CD8-positive, alpha-beta memory T cell (primary cell): ENCODE measurements around the gene SIAH2. TPM values are rescaled to one million over a fixed set of nuclear protein-coding genes. Genes with fewer than 3 reads are reported as not detected.

Experiments
- CTCF ChIA-PET: fragments of 350-600 bp; sonication (Branson Sonifier 250); formaldehyde crosslinking; loops from one replicate; lab custom pipeline; 2021; ENCODE audit warnings: antibody characterized with exemption; lab: Charles Lee
- POLR2A ChIA-PET: fragments of 350-600 bp; sonication (Branson Sonifier 250); formaldehyde crosslinking; loops from one replicate; lab custom pipeline; 2021; ENCODE audit warnings: antibody characterized with exemption; lab: Charles Lee
- DNase-seq, 5 donors: peaks; one replicate each; pipeline versions ENCODE4 v3.0.0 to v3.0.0-alpha.2; 2020 to 2022; ENCODE audit warnings: mixed read lengths in 1 of 5
- H3K27ac ChIP-seq: one replicate; pipeline ENCODE4 v1.7.0; 2013; ENCODE audit warnings: low read depth, mild to moderate bottlenecking, low read length, moderate library complexity
- H3K27me3 ChIP-seq: 2 replicates; pipeline ENCODE4 v1.7.0; 2013; ENCODE audit warnings: low read length, mild to moderate bottlenecking; ENCODE audit not compliant: insufficient read depth, poor library complexity, severe bottlenecking
- H3K36me3 ChIP-seq: 2 replicates; pipeline ENCODE4 v1.7.0; 2013; ENCODE audit warnings: mild to moderate bottlenecking, low read length, moderate library complexity; ENCODE audit not compliant: insufficient read depth
- H3K4me1 ChIP-seq: 2 replicates; pipeline ENCODE4 v1.7.0; 2013; ENCODE audit warnings: mild to moderate bottlenecking, low read length, moderate library complexity; ENCODE audit not compliant: insufficient read depth
- H3K4me3 ChIP-seq: 2 replicates; pipeline ENCODE4 v1.7.0; 2013; ENCODE audit warnings: mild to moderate bottlenecking, low read length
- H3K9me3 ChIP-seq: 2 replicates; pipeline ENCODE4 v1.7.0; 2013; ENCODE audit warnings: mild to moderate bottlenecking, low read length
- H3K27ac Mint-ChIP-seq, 8 donors: one replicate each; pipeline ENCODE4 v1.8.0; 2020 to 2021; ENCODE audit warnings: mixed read lengths in 8 of 8, mild to moderate bottlenecking in 6 of 8, inconsistent platforms in 3 of 8, moderate library complexity in 3 of 8
- H3K27me3 Mint-ChIP-seq, 2 donors: one replicate each; pipeline ENCODE4 v1.8.0; 2020 to 2021; ENCODE audit warnings: mixed read lengths in 2 of 2, mild to moderate bottlenecking in 1 of 2, moderate library complexity in 1 of 2
- H3K36me3 Mint-ChIP-seq, 3 donors: one replicate each; pipeline ENCODE4 v1.8.0; 2020 to 2021; ENCODE audit warnings: mixed read lengths in 3 of 3, inconsistent platforms in 1 of 3, mild to moderate bottlenecking in 1 of 3
- H3K4me1 Mint-ChIP-seq, 3 donors: one replicate each; pipeline ENCODE4 v1.8.0; 2020 to 2021; ENCODE audit warnings: mixed read lengths in 3 of 3, inconsistent platforms in 1 of 3, mild to moderate bottlenecking in 1 of 3
- H3K4me3 Mint-ChIP-seq, 7 donors: one replicate each; pipeline ENCODE4 v1.8.0; 2020 to 2021; ENCODE audit warnings: mixed read lengths in 7 of 7, mild to moderate bottlenecking in 6 of 7, moderate library complexity in 4 of 7, inconsistent platforms in 2 of 7
- H3K9me3 Mint-ChIP-seq, 5 donors: one replicate each; pipeline ENCODE4 v1.8.0; 2020 to 2022; ENCODE audit warnings: mixed read lengths in 5 of 5, mild to moderate bottlenecking in 3 of 5, moderate library complexity in 2 of 5, inconsistent platforms in 1 of 5
- polyA plus RNA-seq: library from polyadenylated mRNA; unstranded; fragments of 300-500 nt; fragmentation: Illumina TruSeq; gene quantifications from one replicate; pipeline ENCODE4 v1.2.3, GENCODE V29; 2021
- total RNA-seq, 2 experiments: library from RNA; stranded (reverse); gene quantifications; one replicate each; pipeline ENCODE4 v1.2.3, GENCODE V29; 2021

The SIAH2 gene
- total and polyA plus RNA-seq, 3 experiments from 2014 or later, result 48.1 to 115 (median 111) TPM

- peak overlapping the region; percentile 94 to 100 (median 97) for H3K4me3 Mint-ChIP-seq
- Histone ChIP-seq H3K4me3 (peak overlapping the region; percentile 92), H3K27me3 (no peaks in the 10 kb centered on the region), H3K4me1 (peaks cover 32% of the 10 kb centered on the region), H3K9me3 (no peaks in the 10 kb centered on the region), H3K36me3 (no peaks in the 10 kb centered on the region), H3K27ac (peak overlapping the region; percentile 95)
- no peaks in the 10 kb centered on the region for H3K9me3 Mint-ChIP-seq
- POLR2A ChIA-PET, result interaction anchor here (0.6 to 4.7 kb wide), 13 partner anchors 15 to 354 kb away, joined by 3 to 65 read pairs (median 6); partner anchors contain the start of genes EIF2A, ERICH6, SELENOT and SERP1
- peak overlapping the region in 2 of 8 donors; percentile 86 to 97 for H3K27ac Mint-ChIP-seq
- DNase-seq, result no peak
- H3K36me3 Mint-ChIP-seq, result peaks cover 0 to 35% (median 5%) of the 10 kb centered on the region in 3 donors
- CTCF ChIA-PET, result interaction anchor here (1.4 to 4.6 kb wide), 13 partner anchors 8 to 440 kb away, joined by 3 to 26 read pairs (median 7); partner anchors contain the start of genes EIF2A, ERICH6, GPR171 and SELENOT
- H3K27me3 Mint-ChIP-seq, result peaks cover 0 to 2% of the 10 kb centered on the region in 2 donors
- peaks cover 45 to 54% (median 54%) of the 10 kb centered on the region in 3 donors for H3K4me1 Mint-ChIP-seq
Measured at GRCh38 chr3:150762662-150763121, 277 bp downstream of the SIAH2 start.

GRCh38 chr3:150761831-150762661 lies 923 bp downstream of the SIAH2 start:
- no peaks in the 10 kb centered on the region for H3K27me3 ChIP-seq
- Mint-ChIP-seq H3K27me3 (peaks cover 0 to 2% of the 10 kb centered on the region in 2 donors), H3K27ac (peak overlapping the region; percentile 86 to 100 (median 97)), H3K4me1 (peaks cover 52 to 61% (median 60%) of the 10 kb centered on the region in 3 donors), H3K9me3 (no peaks in the 10 kb centered on the region), H3K36me3 (peaks cover 0 to 40% (median 5%) of the 10 kb centered on the region in 3 donors), H3K4me3 (peak overlapping the region; percentile 93 to 97 (median 95))
- H3K27ac ChIP-seq, result peak overlapping the region; percentile 95
- H3K4me1 ChIP-seq, result peaks cover 32% of the 10 kb centered on the region
- peak; percentile 8 to 56 (median 26) for DNase-seq
- POLR2A ChIA-PET, result interaction anchor here (0.6 to 4.7 kb wide), 16 partner anchors 12 to 446 kb away, joined by 3 to 65 read pairs (median 6); partner anchors contain the start of genes EIF2A, ERICH6, SELENOT and SERP1
- peak overlapping the region; percentile 83 for H3K4me3 ChIP-seq
- H3K9me3 ChIP-seq, result no peaks in the 10 kb centered on the region
- H3K36me3 ChIP-seq, result no peaks in the 10 kb centered on the region
- CTCF ChIA-PET, result interaction anchor here (0.8 to 4.6 kb wide), 18 partner anchors 7 to 352 kb away, joined by 3 to 26 read pairs (median 4); partner anchors contain the start of genes EIF2A, ERICH6, SELENOT and SERP1

GRCh38 chr3:150760431-150761200 lies 2.4 kb downstream of the SIAH2 start:
- H3K36me3 Mint-ChIP-seq, result peaks cover 0 to 53% (median 11%) of the 10 kb centered on the region in 3 donors
- peak in 3 of 5 donors; percentile 5 to 22 (median 16) for DNase-seq
- Histone ChIP-seq H3K9me3 (no peaks in the 10 kb centered on the region), H3K4me1 (peaks cover 32% of the 10 kb centered on the region), H3K27me3 (no peaks in the 10 kb centered on the region), H3K27ac (peak overlapping the region; percentile 95), H3K4me3 (peak overlapping the region; percentile 83), H3K36me3 (no peaks in the 10 kb centered on the region)
- H3K27ac Mint-ChIP-seq, result peak overlapping the region; percentile 86 to 100 (median 97)
- peaks cover 0 to 2% of the 10 kb centered on the region in 2 donors for H3K27me3 Mint-ChIP-seq
- H3K4me1 Mint-ChIP-seq, result peaks cover 60 to 75% (median 75%) of the 10 kb centered on the region in 3 donors
- ChIA-PET CTCF (interaction anchor here (1.0 to 4.6 kb wide), 8 partner anchors 8 to 57 kb away, joined by 3 to 26 read pairs (median 4); partner anchors contain the start of gene ERICH6), POLR2A (interaction anchor here (1.2 to 4.7 kb wide), 4 partner anchors 11 to 215 kb away, joined by 3 to 65 read pairs (median 44); partner anchors contain the start of genes EIF2A, ERICH6, SELENOT and SERP1)
- H3K4me3 Mint-ChIP-seq, result peak overlapping the region; percentile 93 to 97 (median 95)
- H3K9me3 Mint-ChIP-seq, result no peaks in the 10 kb centered on the region

GRCh38 chr3:150759947-150760346 lies 3.0 kb downstream of the SIAH2 start:
- DNase-seq, result no peak
- CTCF ChIA-PET, result no interaction called here
- Mint-ChIP-seq H3K4me3 (peak overlapping the region; percentile 93 to 97 (median 95)), H3K36me3 (peaks cover 0 to 55% (median 11%) of the 10 kb centered on the region in 3 donors), H3K27me3 (peaks cover 0 to 2% of the 10 kb centered on the region in 2 donors), H3K9me3 (no peaks in the 10 kb centered on the region), H3K27ac (peak overlapping the region; percentile 86 to 100 (median 97)), H3K4me1 (peaks cover 62 to 77% (median 75%) of the 10 kb centered on the region in 3 donors)
- Histone ChIP-seq H3K9me3 (no peaks in the 10 kb centered on the region), H3K27ac (peak overlapping the region; percentile 95), H3K4me3 (peak overlapping the region; percentile 83), H3K27me3 (no peaks in the 10 kb centered on the region), H3K36me3 (no peaks in the 10 kb centered on the region), H3K4me1 (peaks cover 32% of the 10 kb centered on the region)
- POLR2A ChIA-PET, result interaction anchor here (4.7 kb wide), 1 partner anchor 57 kb away, joined by 60 read pairs; the partner anchor contains the start of gene ERICH6

- Histone ChIP-seq H3K4me1 (peaks cover 28% of the 10 kb centered on the region), H3K9me3 (no peaks in the 10 kb centered on the region), H3K4me3 (no peak overlapping the region), H3K27me3 (no peaks in the 10 kb centered on the region), H3K36me3 (no peaks in the 10 kb centered on the region), H3K27ac (no peak overlapping the region)
- H3K27me3 Mint-ChIP-seq, result peaks cover 0 to 2% of the 10 kb centered on the region in 2 donors
- peaks cover 61 to 77% (median 72%) of the 10 kb centered on the region in 3 donors for H3K4me1 Mint-ChIP-seq
- ChIA-PET CTCF (interaction anchor here (0.6 to 1.5 kb wide), 3 partner anchors 28 to 373 kb away, joined by 3 to 5 read pairs (median 3); no protein-coding TSS in a partner anchor), POLR2A (interaction anchor here (0.8 kb wide), 1 partner anchor 156 kb away, joined by 3 read pairs; the partner anchor contains the start of gene SELENOT)
- peak overlapping the region; percentile 93 to 97 (median 95) for H3K4me3 Mint-ChIP-seq
- H3K9me3 Mint-ChIP-seq, result no peaks in the 10 kb centered on the region
- peak overlapping the region; percentile 64 to 100 (median 97) for H3K27ac Mint-ChIP-seq
- no peak for DNase-seq
- H3K36me3 Mint-ChIP-seq, result peaks cover 0 to 58% (median 11%) of the 10 kb centered on the region in 3 donors
Measured at GRCh38 chr3:150759319-150759718, 3.6 kb downstream of the SIAH2 start.

- Histone ChIP-seq H3K36me3 (no peaks in the 10 kb centered on the region), H3K9me3 (no peaks in the 10 kb centered on the region), H3K27ac (no peak overlapping the region), H3K4me3 (no peak overlapping the region), H3K27me3 (no peaks in the 10 kb centered on the region), H3K4me1 (peaks cover 38% of the 10 kb centered on the region)
- DNase-seq, result no peak
- ChIA-PET CTCF (interaction anchor here (0.9 kb wide), 1 partner anchor 348 kb away, joined by 3 read pairs; no protein-coding TSS in a partner anchor), POLR2A (no interaction called here)
- Mint-ChIP-seq H3K4me1 (peaks cover 66 to 81% (median 75%) of the 10 kb centered on the region in 3 donors), H3K27me3 (no peaks in the 10 kb centered on the region), H3K36me3 (peaks cover 0 to 65% (median 13%) of the 10 kb centered on the region in 3 donors), H3K9me3 (no peaks in the 10 kb centered on the region), H3K27ac (peak overlapping the region; percentile 24 to 93 (median 80)), H3K4me3 (peak overlapping the region in 5 of 7 donors; percentile 29 to 63 (median 60))
Measured at GRCh38 chr3:150757768-150758167, 5.2 kb downstream of the SIAH2 start.

- no peak overlapping the region for H3K4me3 ChIP-seq
- H3K4me3 Mint-ChIP-seq, result no peak overlapping the region
- no peak for DNase-seq
- no peaks in the 10 kb centered on the region for H3K9me3 Mint-ChIP-seq
- H3K27ac Mint-ChIP-seq, result peak overlapping the region in 4 of 8 donors; percentile 13 to 84 (median 32)
- H3K27me3 Mint-ChIP-seq, result no peaks in the 10 kb centered on the region
- H3K36me3 ChIP-seq, result no peaks in the 10 kb centered on the region
- H3K4me1 ChIP-seq, result peaks cover 39% of the 10 kb centered on the region
- CTCF ChIA-PET, result no interaction called here
- H3K27ac ChIP-seq, result no peak overlapping the region
- H3K36me3 Mint-ChIP-seq, result peaks cover 0 to 67% (median 13%) of the 10 kb centered on the region in 3 donors
- H3K4me1 Mint-ChIP-seq, result peaks cover 69 to 85% (median 79%) of the 10 kb centered on the region in 3 donors
- POLR2A ChIA-PET, result no interaction called here
- H3K27me3 ChIP-seq, result no peaks in the 10 kb centered on the region
- H3K9me3 ChIP-seq, result no peaks in the 10 kb centered on the region
Measured at GRCh38 chr3:150757364-150757763, 5.6 kb downstream of the SIAH2 start.
